PFSK-1 (cell line): ENCODE measurements around the gene GRID1.

Experiments
- POLR2AphosphoS5 ChIP-seq: IDR thresholded peaks from 2 replicates; pipeline ENCODE4 v1.6.1; 2012; ENCODE audit warnings: low read depth, mild to moderate bottlenecking, control low read depth, low read length, moderate library complexity
- SIN3A ChIP-seq: IDR thresholded peaks from 2 replicates; pipeline ENCODE4 v1.6.1; 2012; ENCODE audit warnings: mild to moderate bottlenecking, low read length, moderate library complexity, borderline replicate concordance; ENCODE audit not compliant: insufficient read depth

GRCh38 chr10:86331861-86332260, 34.7 kb downstream of the GRID1 start:
- TF ChIP-seq POLR2AphosphoS5 (no peak), SIN3A (no peak)
